Measurements from ENCODE around the gene CD276.

Gene CD276

DNA sequence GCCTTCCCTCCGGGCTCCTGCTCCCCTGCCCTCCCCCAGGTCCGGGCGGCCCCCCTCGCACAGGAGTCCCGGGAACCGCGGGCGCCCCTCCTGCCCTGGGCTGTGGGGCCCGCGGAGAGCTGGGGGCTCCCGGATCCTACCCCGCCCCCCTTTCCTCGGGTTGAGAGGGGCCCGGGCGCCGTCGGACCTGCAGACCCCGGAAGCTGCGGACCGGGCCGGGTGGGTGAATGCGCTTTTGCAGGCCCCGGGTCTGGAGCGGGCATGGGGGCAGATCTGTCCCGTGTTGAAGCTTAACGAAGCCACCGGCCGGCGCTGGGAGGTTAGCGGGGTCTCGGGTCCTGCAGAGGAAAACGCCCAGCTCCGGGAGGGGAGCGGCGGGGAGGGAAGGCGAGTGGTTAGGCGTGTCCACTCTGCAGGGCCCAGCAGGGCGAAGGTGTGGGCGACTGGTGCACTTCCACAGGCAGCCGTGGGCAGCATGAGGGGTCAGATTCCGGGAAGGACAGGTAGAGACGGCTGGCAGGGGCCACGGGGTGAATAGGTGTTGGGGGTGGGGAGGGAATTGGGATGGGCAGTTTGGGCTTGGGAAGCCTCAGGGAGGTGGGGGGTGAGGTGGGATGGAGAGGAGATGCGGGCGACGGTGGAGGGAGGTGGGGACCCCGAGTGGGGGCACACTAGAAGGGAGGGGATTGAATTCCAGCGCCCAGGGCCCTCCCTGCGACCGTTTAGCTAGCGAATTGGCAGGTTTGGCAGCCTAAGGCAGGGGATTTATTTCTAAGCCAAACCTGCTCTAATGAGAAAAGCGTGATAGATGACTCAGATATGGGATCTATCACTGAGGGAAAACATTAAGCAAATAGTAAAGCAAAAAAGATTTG is 635 bp downstream of the CD276 start:
- H3K27ac ChIP-seq = peak overlapping the region; percentile 73
- TF ChIP-seq CTCF (IDR thresholded peaks at IDR 0.05) (no peak), ZFX (IDR thresholded peaks at IDR 0.05; ENCODE audit: borderline replicate concordance) (no peak)

DNA sequence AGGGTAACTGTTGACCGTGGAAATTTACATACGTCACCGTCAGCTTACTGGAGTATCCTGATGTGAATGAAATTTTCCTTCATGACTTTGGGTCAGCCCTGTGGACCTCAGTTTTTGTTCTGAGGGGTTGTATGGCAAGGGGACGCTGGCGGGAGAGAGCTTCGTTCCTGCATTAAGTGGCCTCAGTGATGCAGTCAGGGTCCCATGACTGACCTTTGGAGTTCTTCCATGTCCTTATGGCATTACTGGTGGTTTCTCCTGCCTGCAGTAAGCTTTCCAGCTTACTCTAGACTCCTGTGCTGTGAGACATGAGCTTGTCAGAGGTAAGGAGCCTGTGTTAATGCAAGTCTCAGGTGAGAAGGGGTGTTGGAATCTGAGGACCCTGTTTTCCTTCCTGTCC is 1.8 kb downstream of the CD276 start:
- no peak overlapping the region for H3K27ac ChIP-seq
- TF ChIP-seq CTCF (IDR thresholded peaks at IDR 0.05) (no peak), ZFX (IDR thresholded peaks at IDR 0.05; ENCODE audit: borderline replicate concordance) (no peak)

GRCh38 chr15:73686781-73687256 is 2.6 kb downstream of the CD276 start:
- H3K27ac ChIP-seq = no peak overlapping the region
- TF ChIP-seq CTCF (IDR thresholded peaks at IDR 0.05) = no peak
- no peak for TF ChIP-seq ZFX (IDR thresholded peaks at IDR 0.05; ENCODE audit: borderline replicate concordance)

- TF ChIP-seq ZFX (IDR thresholded peaks at IDR 0.05; ENCODE audit: borderline replicate concordance) = no peak
- no peak for TF ChIP-seq CTCF (IDR thresholded peaks at IDR 0.05)
Measured at GRCh38 chr15:73687351-73687750, 3.2 kb downstream of the CD276 start.

DNA sequence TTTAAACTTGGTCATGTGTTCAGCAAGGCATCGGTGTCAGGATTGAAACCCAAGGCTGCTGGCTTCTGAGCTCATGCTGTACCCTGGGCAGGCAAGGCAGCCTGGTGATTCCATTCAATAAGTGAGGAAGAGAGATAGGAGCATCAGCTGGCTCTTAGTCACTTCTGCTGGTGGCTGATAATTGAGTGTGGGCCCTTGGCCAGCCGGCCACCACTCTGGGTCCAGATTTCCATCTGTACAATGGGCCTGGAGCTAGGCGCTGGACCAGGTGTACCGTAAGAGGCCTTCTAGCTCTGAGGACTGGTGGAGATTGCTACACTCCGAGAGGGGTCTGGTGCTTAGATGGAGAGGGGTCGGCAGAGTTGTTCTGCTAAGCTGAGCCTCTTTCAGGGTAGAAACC is 4.3 kb downstream of the CD276 start:
- TF ChIP-seq CTCF (IDR thresholded peaks at IDR 0.05) (no peak), ZFX (IDR thresholded peaks at IDR 0.05; ENCODE audit: borderline replicate concordance) (no peak)
- H3K27ac ChIP-seq = no peak overlapping the region

More at GRCh38 chr15:73687351-73687750, 3.2 kb downstream of the CD276 start:
- H3K27ac ChIP-seq = no peak overlapping the region

- no peak for TF ChIP-seq CTCF (IDR thresholded peaks at IDR 0.05)
- TF ChIP-seq ZFX (IDR thresholded peaks at IDR 0.05; ENCODE audit: borderline replicate concordance) = no peak
- H3K27ac ChIP-seq = no peak overlapping the region
Measured at GRCh38 chr15:73691396-73691795, 7.2 kb downstream of the CD276 start.

- no peak overlapping the region for H3K27ac ChIP-seq
- TF ChIP-seq ZFX (IDR thresholded peaks at IDR 0.05; ENCODE audit: borderline replicate concordance) (no peak), CTCF (IDR thresholded peaks at IDR 0.05) (no peak)
Measured at GRCh38 chr15:73694419-73694818, 10.2 kb downstream of the CD276 start.
